HT1080 (cell line): ENCODE data around the gene MERTK. TPM values are rescaled to one million over a fixed set of nuclear protein-coding genes. Genes with fewer than 3 reads are reported as not detected.
"Not testable (repeated sequence)": the region's sequence is repeated elsewhere in the genome, so short reads cannot be mapped to it uniquely, and the experiment has no call there.

ENCODE experiments used
- DNase-seq: peaks from one replicate; pipeline ENCODE4 v3.0.0-alpha.2; 2015; ENCODE audit warnings: low read depth
- total RNA-seq: library from RNA; depleted of rRNA; stranded (reverse); fragments of >200 nt; shearing (Covaris generic); gene quantifications from 2 replicates; pipeline ENCODE4 v1.2.3, GENCODE V29; 2014

Gene MERTK
- total RNA-seq, 1 experiment from 2014 or later = 3.2 TPM

GRCh38 chr2:112034924-112035323, 136.5 kb downstream of the MERTK start:
- DNase-seq = no peak

GRCh38 chr2:112035786-112036185, 137.4 kb downstream of the MERTK start:
- no peak for DNase-seq

GRCh38 chr2:112039556-112039955, 141.1 kb downstream of the MERTK start:
- DNase-seq = not testable (repeated sequence)

GRCh38 chr2:112040066-112040465, 141.7 kb downstream of the MERTK start:
- DNase-seq = not testable (repeated sequence)

GRCh38 chr2:112041460-112041859, 143.1 kb downstream of the MERTK start:
- DNase-seq = not testable (repeated sequence)

GRCh38 chr2:112045446-112046014, 147.1 kb downstream of the MERTK start:
- no peak for DNase-seq

GRCh38 chr2:112046231-112046630, 147.8 kb downstream of the MERTK start:
- DNase-seq = no peak

- DNase-seq = no peak
These were observed 149.3 kb downstream of the MERTK start for GRCh38 chr2:112047537-112048235.

GRCh38 chr2:112048236-112048592, 149.8 kb downstream of the MERTK start:
- no peak for DNase-seq

- DNase-seq = peak; percentile 52
These were observed 150.5 kb downstream of the MERTK start for GRCh38 chr2:112048887-112049286.

- DNase-seq = no peak
These were observed 151.9 kb downstream of the MERTK start for GRCh38 chr2:112050316-112050715.

GRCh38 chr2:112053917-112054846, 155.8 kb downstream of the MERTK start:
- DNase-seq = peak; percentile 93

- DNase-seq = peak; percentile 91
These were observed 156.7 kb downstream of the MERTK start, which contains the start of gene TMEM87B for GRCh38 chr2:112054847-112055729. Gene TMEM87B, plus strand, starts transcription at chr2:112055269. Its CDS starts 323 bp downstream, at chr2:112055592.

- peak; percentile 91 for DNase-seq
These were observed 157.6 kb downstream of the MERTK start for GRCh38 chr2:112055730-112056625.

GRCh38 chr2:112056626-112056987, 158.2 kb downstream of the MERTK start:
- DNase-seq = no peak

GRCh38 chr2:112059671-112060070, 161.3 kb downstream of the MERTK start:
- no peak for DNase-seq

- no peak for DNase-seq
These were observed 162.9 kb downstream of the MERTK start for GRCh38 chr2:112061299-112061698.

- DNase-seq = no peak
These were observed 163.4 kb downstream of the MERTK start for GRCh38 chr2:112061840-112062239.

GRCh38 chr2:112062894-112063293, 164.5 kb downstream of the MERTK start:
- DNase-seq = no peak

GRCh38 chr2:112065486-112065885, 167.1 kb downstream of the MERTK start:
- DNase-seq = no peak
